A549 (cell line): ENCODE results near the gene FUT3.

ENCODE experiments used
- POLR2AphosphoS2 ChIP-seq: conservative IDR thresholded peaks from 2 replicates; pipeline ENCODE4 v1.6.1; 2012; ENCODE audit warnings: low read length, improper control_type of control experiment, inconsistent platforms
- TF ChIP-seq, protein P1 (sequence below): fragments of >200 bp; sonication (Bioruptor Twin); formaldehyde crosslinking; IDR thresholded peaks from 3 replicates; pipeline ENCODE4 v1.5.1; 2016

DNA sequence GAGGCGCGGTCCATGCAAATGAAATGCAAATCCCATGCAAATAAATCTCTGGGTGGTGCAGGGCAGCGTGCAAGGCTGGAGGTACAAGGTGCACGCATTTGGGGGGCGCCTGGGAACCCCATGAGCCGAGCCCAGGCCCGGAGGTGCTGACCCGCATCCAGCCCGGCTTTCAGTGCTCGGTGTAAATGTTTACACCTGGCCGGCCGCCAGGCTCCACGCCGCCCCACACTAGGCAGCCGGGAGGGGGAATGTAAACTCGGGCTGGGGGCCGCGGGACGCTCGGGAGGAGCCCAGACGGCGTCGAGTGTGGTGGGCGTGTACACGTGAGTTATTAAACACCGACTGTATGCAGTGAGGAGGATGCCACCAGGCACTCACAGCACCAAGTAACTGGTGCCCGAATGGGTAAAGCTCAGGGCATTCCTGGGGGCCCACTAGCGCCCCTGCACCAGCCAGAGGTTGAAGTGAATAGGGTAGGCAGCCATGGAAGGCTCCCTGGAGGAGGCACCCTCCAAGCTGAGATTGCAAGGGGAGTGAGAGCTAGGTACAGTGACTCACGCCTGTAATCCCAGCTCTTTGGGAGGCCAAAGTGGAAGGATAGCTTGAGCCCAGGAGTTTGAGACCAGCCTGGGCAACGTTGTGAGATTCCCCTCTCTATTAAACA, 28.9 kb downstream of the FUT3 start:
- TF ChIP-seq, protein P1, sequence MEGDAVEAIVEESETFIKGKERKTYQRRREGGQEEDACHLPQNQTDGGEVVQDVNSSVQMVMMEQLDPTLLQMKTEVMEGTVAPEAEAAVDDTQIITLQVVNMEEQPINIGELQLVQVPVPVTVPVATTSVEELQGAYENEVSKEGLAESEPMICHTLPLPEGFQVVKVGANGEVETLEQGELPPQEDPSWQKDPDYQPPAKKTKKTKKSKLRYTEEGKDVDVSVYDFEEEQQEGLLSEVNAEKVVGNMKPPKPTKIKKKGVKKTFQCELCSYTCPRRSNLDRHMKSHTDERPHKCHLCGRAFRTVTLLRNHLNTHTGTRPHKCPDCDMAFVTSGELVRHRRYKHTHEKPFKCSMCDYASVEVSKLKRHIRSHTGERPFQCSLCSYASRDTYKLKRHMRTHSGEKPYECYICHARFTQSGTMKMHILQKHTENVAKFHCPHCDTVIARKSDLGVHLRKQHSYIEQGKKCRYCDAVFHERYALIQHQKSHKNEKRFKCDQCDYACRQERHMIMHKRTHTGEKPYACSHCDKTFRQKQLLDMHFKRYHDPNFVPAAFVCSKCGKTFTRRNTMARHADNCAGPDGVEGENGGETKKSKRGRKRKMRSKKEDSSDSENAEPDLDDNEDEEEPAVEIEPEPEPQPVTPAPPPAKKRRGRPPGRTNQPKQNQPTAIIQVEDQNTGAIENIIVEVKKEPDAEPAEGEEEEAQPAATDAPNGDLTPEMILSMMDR: no peak
- no peak for TF ChIP-seq POLR2AphosphoS2
